PC-9 (cell line): ENCODE results near the gene EXOG.

Experiments
- CTCF ChIP-seq: fragments of 200-600 bp; sonication (generic); conservative IDR thresholded peaks from 2 replicates; pipeline ENCODE4 v1.6.1; 2017; ENCODE audit warnings: mixed run types, antibody characterized with exemption, mild to moderate bottlenecking, moderate library complexity
- EZH2 ChIP-seq: fragments of 200-600 bp; sonication (generic); IDR thresholded peaks from 2 replicates; pipeline ENCODE4 v1.8.0; 2017; ENCODE audit warnings: antibody characterized with exemption, low read depth

GRCh38 chr3:38450853-38451252 is 45.3 kb upstream of the EXOG start:
- no peak for TF ChIP-seq CTCF
- no peak for TF ChIP-seq EZH2
